NCI-H2196 (cell line): Measurements from ENCODE around the gene TUBB4A.
"Not testable (repeated sequence)": the region's sequence is repeated elsewhere in the genome, so short reads cannot be mapped to it uniquely, and the experiment has no call there.

Source experiments
- DNase-seq: peaks from one replicate; lab custom pipeline; 2025; ENCODE audit not compliant: unreplicated experiment; lab: John Stamatoyannopoulos, UW

Gene TUBB4A

DNA sequence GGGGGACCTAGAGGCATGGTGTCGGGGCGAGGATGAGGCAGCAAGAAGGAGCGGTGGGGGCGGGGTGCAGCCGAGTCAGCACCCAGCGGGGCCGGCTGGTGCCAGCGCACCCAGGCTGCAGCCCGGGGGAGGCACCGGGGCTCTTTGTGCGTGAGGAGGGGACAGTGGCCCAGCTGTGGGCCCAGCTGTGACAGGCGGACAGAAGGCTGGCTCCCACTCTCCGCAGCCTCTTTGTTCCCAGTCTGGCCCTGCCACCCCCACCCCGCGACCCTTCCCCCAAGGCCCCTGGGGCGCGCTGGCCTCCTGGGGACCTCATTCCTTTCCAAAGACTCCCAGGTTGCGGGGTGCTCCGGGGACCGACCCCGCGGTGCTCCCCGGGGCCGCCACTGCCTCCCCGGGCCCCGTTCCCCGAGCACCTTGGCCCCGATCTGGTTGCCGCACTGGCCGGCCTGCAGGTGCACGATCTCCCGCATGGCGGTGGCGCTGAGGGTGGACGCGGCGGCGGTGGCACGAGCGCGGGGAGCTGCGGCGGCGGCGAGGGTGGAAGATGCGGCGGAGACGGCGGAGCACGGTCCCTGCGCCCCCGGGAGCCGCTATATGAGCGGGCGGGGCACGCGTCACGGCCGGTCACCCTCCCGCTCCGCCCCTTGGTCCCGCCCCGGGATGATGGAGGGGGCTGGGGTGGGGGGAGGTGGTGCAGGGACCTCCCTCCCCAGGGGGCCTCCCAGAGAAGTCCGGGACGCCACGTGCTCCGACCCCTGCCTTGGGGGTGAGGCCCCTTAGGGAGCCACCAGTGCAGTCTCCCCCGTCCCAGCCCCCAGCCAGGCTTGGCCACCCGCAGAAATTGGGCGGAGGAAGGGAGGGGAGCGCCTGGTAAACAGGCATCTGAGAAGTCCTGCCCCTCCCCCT is at the start of gene TUBB4A:
Gene TUBB4A, minus strand, starts transcription at position 570 of the 909 bp plus-strand sequence. Its CDS starts 97 bp downstream, at position 473.
- no peak for DNase-seq

DNA sequence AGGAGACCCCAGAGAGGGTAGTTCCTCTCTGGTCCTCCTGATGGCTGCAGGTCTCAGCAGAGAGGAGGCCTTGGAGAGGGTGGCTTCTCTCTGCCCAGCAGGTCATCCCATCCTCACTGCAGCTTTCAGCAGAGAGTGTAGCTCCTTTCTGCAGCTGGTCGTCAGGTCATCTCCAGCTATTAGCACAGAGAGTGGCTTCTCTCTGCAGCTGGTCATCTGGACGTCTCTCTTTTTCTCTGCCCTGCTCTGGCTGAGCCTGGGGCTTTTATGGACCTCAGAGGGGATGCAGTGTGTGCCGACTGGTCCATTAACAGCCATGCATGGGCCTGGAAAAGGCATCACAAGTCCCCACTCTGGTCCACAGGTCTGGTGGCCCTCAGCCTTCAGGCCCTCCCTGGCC is 49.0 kb upstream of the TUBB4A start:
- DNase-seq, result no peak

DNA sequence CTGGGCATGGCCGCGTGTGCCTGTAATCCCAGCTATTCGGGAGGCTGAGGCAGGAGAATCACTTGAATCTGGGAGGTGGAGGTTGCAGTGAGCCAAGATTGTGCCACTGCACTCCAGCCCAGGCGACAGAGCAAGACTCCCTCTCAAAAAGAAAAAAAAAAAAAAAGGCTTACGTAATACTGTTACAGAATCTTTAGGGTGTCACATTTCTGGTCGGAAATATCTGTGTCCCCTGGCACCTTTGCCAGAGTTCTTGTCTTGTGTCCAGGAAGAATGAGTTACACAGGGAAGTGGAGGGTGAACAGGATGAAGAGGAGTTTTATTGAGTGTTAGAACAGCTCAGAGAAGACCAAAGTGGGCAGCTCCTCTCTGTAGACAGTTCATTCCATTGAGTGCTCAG is 48.6 kb upstream of the TUBB4A start:
- DNase-seq, result not testable (repeated sequence)

DNA sequence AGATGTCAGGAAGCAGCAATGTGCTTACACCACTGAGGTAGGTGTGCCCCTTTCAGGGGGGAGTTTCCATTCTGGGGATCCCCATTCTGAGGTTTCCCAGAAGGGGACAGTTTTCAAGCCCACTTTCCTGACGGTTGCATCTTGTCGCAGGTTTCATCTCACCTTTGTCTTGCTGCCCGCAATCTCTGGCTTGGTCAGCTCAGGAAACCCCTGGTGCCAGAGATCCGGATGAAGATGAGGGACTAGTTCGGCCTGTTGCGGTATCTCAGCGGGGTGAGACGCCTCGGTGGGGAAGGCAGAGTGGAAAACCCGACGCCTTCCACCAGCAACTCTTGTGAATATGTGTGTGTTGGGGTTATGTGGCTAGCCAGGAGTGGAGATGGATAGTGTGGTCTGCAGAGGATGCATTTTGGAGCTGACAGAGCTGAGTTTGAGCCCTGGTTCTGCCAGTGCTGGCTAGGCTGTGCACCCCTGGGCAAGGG is 41.8 kb upstream of the TUBB4A start:
- DNase-seq, result no peak

DNA sequence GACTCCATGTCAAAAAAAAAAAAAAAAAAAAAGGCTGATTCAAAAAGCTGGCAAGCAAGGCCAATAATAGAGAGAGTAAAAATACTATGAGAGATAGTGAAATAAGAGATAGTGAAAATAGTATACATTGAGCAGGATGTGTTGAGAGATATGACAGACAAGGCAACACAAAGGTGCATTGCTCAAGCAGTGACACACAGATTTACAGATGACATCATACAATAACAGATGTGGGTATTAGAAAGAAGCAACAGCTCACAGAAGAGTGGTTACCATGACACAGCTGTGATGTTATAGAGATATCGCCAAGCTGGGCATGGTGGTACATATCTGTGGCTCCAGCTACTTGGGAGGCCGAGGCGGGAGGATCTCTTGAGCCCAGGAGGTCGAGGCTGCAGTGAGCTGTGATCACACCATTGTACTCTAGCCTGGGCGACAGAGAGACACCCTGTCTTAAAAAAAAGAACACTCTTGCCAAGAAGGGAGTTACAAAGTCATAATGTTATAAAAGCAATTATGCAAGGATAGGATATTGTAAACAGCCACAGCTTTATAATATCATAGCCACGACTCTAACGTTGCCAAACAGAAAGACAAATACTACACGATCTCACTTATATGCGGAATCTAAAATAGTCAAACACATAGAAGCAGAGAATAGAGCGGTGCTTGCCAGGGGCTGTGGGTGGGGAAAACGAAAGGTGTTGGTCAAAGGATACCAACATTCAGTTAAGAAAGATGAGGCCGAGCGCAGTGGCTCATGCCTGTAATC is 39.0 kb upstream of the TUBB4A start:
- no peak for DNase-seq

DNA sequence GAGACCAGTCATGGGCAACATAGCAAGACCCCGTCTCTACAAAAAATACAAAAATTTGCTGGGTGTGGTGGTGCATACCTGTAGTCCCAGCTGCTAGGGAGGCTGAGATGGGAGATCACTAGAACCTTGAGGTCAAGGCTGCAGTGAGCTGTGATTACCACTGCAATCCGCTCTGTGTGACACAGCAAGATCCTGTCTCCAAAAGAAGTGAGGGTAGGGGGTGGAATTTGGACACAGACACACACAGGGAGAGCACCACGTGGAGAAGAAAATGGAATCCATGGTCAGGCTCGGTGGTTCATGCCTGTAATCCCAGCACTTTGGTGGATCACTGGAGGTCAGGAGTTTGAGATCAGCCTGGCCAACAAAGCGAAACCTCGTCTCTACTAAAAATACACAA is 37.4 kb upstream of the TUBB4A start:
- no peak for DNase-seq

DNA sequence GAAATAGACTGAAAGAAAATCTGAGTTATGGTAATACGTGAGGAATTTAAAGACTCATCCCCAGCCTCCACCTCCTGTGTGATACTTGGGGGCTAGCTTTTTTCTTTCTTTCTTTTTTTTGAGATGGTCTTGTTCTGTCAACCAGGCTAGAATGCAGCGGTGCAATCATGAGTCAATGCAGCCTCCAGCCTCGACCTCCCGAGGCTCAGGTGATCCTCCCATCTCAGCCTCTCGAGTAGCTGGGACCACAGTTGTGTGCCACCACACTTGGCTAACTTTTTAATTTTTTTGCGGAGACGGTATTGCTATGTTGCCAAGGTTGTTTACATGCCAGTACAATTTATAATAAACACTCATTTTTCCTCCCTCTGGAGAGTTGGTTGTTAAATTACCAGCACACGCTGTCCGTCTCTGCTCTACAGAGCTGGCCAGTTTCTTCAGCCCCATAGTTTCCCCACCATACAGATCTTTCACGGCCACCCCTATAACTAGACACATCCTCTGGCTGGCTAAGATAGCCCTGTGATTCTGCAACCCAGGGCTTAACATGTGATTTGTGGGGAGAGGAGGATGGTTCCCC is 33.5 kb upstream of the TUBB4A start:
- DNase-seq, result no peak

GRCh38 chr19:6534451-6535093 is 32.5 kb upstream of the TUBB4A start:
- DNase-seq, result no peak

DNA sequence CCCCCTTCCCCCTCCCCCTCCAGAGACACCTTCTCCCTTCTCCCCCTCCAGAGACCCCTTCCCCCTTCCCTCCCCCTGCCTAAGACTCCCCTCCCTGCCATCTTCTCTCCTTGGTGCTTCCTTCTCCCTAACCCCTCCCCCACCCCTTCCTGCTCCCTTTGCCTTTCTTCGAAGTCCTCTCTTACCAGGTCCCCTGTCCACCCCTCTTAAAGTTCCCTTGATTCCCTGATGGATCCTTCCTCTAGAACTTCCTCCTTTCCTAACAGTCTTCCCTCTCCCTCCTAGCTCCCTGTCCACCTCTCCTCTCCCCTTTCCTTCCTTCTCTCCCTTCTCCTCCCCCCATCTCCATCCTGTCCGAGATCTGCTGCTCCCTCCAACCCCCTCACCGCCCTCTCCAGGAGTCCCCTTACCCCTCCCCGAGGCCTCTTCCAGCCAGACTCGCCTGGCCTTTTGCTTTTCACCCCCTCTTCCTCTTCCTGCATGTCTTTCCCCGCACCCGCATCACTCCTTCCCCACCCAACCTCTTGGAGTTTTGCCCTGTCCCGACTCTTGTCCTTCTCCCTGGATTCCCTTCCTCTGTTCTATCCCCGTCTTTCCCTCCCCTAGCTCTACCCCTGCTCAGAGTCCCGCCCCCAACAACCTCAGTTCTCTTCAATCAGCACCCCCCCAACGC is 31.8 kb upstream of the TUBB4A start:
- DNase-seq, result no peak

DNA sequence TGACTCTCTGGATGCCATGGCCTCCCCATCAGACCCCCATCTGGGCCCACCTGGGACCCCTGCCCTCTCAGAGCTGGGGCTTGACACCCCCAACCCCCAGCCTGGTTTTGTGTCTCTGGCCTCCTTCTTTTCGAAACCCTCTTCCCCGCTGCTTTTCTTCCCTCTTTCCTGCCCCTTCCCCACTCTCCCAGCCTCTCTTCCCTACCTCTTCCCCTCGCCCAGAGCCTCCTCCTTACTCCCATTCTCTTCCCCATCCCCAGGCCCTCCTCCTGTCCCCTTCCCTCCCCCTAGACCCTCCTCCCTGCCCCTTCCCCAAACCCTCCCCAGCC is 30.9 kb upstream of the TUBB4A start:
- no peak for DNase-seq

DNA sequence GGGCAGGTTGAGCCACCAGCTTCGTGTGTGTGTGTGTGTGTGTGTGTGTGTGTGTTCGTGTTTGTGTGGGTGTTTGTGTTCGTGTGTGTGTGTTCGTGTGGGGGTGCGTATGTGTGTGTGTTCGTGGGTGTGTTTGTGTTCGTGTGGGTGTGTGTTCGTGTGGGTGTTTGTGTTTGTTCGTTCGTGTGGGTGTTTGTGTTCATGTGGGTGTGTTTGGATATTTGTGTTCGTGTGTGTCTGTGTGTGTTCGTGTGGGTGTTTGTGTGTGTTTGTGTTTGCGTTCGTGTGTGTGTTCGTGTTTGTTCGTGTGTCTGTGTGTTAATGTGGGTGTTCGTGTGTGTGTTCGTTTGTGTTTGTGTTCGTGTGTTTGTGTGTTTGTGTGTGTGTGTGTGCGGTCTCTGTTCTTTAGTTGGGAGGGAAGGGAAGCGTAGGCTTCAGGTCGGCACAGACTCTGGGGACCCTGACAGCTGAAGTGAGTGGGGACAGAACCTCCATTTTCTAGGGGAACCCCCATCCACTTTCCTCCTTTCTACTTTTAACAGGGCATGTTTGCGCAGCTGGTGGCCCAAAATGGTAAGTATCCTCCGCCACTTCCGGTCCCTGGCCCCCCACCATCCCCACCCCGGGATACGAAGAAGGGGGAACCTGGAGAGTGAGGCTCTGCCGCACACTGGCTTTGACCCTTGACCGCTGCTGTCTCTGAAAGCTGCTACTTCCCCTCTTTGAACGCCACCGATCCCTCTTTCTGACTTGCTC is 30.3 kb upstream of the TUBB4A start:
- DNase-seq, result no peak

DNA sequence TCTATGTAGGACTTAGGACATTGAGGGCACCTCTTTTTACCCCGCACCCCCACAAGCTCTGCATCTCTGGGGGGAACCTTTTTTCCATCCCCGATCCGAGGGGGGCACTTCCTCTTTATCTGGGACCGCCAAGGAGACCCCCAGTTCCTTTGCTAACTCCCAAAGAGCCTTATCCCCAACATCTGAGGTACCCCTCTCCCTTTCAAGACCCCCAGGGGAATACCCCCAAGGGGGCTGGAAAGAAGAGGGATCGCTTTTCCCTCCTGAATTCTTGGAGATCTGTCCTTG is 29.8 kb upstream of the TUBB4A start:
- no peak for DNase-seq

GRCh38 chr19:6531163-6531955 is 29.2 kb upstream of the TUBB4A start:
- no peak for DNase-seq

DNA sequence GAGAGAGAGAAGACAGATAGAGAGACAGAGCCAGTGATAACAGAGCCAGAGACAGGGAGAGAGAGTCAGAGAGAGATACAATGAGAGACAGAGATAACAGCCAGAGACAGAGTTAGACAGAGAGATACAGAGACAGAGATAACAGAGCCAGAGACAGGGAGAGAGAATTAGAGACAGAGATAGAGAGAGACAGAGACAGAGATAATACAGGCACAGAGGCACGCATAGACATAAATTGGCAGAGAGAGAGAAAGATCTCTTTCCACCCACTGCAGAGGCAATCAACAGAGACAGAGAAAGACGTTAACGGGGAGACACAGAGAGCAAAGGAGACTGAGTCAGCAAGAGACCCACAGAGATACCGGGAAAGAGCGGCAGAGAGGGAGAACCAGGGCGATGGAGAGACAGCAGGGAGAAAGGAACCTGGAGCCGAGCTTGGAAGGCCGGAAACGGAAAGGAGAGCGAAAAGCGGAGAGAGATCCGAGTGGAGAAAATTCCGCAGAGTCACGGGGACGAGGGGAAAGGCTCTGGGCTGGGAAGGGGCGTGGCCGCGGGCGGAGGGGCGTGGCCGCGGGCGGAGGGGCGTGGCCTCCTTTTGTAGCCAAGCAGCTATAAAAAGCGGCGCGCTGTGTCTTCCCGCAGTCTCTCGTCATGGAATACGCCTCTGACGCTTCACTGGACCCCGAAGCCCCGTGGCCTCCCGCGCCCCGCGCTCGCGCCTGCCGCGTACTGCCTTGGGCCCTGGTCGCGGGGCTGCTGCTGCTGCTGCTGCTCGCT is 28.5 kb upstream of the TUBB4A start, which contains the start of gene TNFSF9:
Gene TNFSF9, plus strand, starts transcription at position 641 of the 777 bp plus-strand sequence. Its CDS starts 11 bp downstream, at position 652.
- DNase-seq, result peak; percentile 76

DNA sequence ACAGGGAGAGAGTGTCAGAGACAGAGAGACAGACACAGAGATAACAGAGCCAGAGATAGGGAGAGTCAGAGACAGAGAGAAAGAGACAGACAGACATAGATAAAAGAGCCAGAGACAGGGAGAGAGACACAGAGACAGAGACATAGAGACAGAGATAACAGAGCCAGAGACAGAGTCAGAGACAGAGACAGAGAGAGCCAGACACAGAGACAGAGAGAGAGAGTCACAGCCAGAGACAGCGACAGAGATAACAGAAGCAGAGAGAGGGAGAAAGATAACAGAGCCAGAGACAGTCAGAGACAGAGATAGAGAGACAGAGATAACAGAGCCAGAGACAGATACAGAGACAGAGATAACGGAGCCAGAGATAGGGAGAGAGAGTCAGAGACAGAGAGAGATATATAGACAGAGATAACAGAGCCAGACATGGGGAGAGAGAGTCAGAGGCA is 27.9 kb upstream of the TUBB4A start:
- no peak for DNase-seq

- DNase-seq, result no peak
Measured at GRCh38 chr19:6529351-6529750, 27.2 kb upstream of the TUBB4A start.

DNA sequence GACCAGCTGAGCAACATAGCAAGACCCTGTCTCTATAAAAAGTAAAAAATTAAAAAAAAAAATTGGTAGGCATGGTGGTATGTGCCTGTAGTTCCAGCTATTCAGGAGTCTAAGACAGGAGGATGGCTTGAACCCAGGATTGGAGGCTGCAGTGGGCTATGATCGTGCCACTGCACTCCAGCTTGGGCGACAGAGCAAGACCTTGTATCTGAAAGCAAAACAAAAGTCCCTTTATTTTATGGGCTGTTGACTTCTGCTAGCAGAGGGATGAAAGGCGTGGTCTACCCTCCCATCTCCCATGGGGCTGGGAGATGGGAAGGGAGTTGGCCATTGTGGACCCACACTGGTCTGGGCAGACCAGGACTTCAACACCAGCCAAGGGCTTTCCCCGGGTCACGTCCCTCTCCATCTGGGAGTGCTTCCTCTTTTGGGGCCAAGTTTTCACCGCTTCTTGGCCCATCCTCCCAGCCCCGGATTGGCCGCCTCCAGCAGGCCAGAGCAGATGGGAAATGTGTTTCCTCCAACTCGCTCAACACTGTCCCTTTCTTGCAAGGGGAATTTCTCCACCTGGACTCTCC is 26.5 kb upstream of the TUBB4A start:
- no peak for DNase-seq

- no peak for DNase-seq
Measured at GRCh38 chr19:6527893-6528543, 25.9 kb upstream of the TUBB4A start.
